SIG-M5 treated with dmso at 0.1 percent for 504 hours (cell line): ENCODE data around the gene ACTC1.

Experiments used
- DNase-seq: peaks from one replicate; lab custom pipeline; 2025; ENCODE audit not compliant: unreplicated experiment; lab: John Stamatoyannopoulos, UW

The ACTC1 gene

GRCh38 chr15:34802371-34802770 lies 7.0 kb upstream of the ACTC1 start:
- DNase-seq: no peak

DNA sequence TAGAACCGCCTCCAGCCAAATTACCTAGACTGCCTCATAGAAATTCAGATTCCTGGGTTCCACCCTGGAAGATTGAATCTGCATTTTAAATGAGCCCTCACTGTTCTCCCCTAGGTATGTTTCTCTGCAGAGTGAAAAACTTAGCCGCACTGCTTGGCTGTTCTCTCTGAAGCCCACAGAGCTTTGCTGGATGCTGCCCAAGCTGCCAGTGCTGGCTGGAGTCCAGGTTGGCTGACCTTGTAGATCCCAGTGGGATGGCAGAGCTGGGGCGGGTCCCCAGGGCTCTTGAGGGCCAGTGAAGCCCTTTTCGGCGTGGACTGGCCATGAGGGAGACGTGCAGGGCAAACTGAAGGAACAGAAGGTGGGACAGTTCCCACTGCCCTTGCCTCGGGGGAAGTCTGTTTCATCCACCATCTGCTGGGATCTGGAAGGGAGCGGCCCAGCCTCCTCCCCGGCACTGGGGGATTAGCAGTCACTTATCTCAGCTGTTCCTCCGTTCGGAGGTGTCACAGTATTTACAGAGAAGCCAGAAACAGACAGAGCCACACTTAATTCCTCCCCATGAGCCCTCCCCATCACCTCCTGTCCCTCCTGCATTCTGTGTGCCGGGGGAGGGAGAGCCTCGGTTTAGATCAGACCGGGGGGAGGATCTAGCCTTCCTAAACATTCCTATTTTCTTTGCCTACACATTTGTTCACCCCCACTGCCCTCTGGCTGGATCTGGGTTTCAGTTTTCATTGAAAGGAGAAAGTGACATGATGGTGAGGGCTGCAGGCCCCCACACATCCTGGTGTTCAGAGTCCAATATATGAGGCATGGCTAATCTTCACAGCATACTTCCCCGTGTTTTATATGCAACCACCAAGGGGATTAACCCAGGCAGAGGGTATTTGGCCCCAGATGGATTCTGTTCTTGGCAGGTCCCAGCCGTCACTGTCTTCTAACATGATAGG lies 4.1 kb upstream of the ACTC1 start:
- no peak for DNase-seq

- DNase-seq: no peak
Observed at GRCh38 chr15:34796847-34797435, 1.6 kb upstream of the ACTC1 start.

- DNase-seq: no peak
Observed at GRCh38 chr15:34794590-34795206, 651 bp downstream of the ACTC1 start.

GRCh38 chr15:34793901-34794300 lies 1.4 kb downstream of the ACTC1 start:
- DNase-seq: no peak

DNA sequence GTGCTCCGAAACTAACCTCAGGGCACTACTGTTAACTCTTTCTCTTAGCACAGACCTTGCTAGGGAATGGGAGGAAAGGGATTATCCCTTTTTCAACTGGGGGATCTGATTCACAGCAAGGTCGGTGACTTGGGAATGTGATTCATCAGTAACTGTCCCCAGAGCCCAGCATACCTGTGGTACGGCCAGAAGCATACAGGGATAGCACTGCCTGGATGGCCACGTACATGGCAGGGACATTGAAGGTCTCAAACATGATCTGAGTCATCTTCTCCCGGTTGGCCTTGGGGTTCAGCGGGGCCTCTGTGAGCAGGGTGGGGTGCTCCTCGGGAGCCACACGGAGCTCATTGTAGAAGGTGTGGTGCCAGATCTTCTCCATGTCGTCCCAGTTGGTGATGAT lies 2.3 kb downstream of the ACTC1 start:
- DNase-seq: no peak

GRCh38 chr15:34791701-34792100 lies 3.6 kb downstream of the ACTC1 start:
- DNase-seq: no peak

DNA sequence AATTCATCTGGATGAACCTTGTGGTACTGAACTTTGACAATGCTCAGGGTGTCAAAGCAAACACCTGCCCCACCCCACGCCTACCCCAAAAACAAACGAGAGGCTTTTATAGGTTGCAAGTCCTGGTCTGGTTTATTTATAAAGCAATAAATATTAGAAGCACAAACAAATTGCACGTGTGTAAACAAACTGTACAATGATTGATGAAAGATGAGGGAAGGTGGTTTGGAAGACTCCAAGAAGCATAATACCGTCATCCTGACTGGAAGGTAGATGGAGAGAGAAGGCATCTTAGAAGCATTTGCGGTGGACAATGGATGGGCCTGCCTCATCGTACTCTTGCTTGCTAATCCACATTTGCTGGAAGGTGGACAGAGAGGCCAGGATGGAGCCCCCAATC lies 5.2 kb downstream of the ACTC1 start:
- DNase-seq: no peak

DNA sequence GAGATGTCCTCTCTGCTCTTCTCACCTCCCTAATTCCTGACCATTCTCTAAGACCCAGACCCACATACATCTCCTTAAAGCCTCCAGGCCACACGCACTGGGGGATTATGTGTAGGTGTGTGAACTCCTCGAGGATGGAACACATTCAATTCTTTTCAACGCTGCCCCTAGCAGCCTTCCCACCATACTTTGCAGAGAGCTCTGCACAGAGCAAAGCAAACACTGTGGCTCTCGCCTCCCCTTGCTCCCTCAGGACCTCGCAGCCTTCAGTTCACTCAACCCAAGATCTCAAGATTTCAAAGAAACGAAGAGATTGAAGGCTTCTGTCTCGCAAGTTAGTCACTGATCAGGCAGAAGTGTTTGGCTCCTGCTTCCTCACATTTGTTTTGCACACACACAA lies 6.0 kb downstream of the ACTC1 start:
- no peak for DNase-seq

DNA sequence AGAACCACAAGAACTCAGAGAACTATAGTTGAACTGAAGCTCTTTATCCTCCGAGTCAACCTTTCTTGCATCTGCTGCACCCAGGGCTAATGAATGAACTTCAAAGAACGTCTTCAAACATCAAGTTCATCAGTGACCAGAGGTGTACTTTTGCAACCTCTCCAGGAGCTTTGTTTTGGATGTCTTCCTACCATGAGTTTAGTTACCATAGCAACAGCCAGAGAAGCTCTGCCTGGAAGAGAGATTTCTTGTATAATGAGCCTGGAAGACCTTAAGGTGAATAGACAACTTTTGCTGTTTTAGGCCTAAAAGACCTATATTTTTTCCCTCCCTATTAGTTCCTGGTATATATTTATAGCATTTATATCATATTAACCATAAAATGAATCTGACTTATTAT lies 9.1 kb downstream of the ACTC1 start:
- no peak for DNase-seq

GRCh38 chr15:34783991-34784390 lies 11.4 kb downstream of the ACTC1 start:
- no peak for DNase-seq

- no peak for DNase-seq
Observed at GRCh38 chr15:34783431-34783830, 11.9 kb downstream of the ACTC1 start.

- no peak for DNase-seq
Observed at GRCh38 chr15:34782901-34783300, 12.4 kb downstream of the ACTC1 start.

DNA sequence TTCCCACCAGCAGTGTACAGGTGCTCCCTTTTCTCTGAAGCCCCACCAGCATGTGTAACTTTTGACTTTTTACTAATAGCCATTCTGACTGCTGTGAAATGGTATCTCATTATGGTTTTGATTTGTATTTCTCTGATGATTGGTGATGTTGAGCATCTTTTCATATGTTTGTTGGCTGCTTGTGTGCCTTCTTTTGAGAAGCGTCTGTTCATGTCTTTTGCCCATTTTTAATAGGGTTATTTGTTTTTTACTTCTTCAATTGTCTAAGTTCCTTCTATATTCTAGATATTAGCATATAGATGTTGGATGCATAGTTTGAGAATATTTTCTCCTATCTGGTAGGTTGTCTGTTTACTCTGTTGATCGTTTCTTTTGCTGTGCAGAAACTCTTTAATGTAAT lies 14.6 kb downstream of the ACTC1 start:
- DNase-seq: no peak

DNA sequence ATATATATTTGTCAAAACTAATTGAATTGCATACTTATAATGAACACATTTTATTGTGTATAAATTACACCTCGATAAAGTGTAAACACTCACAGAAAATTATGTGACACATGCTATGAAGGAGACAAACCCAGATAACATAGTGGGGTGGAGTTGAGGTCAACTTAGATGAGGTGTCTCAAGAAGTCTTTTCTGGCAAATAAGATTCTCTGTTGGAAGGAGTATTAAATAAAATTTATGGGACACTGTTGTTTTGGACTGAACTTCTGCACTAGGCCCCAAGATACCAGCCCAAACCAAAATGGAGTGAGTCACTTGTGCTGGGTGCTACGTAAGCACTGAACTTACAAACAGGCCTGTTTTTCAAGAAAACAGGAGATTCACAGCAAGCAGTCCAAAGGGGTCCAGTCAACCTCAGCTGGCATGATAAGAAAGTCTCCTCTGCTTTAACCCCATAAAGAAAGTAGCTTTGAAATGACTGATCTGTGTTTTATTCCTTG lies 18.7 kb downstream of the ACTC1 start:
- DNase-seq: no peak

GRCh38 chr15:34773917-34774316 lies 21.4 kb downstream of the ACTC1 start:
- DNase-seq: no peak

GRCh38 chr15:34773013-34773412 lies 22.3 kb downstream of the ACTC1 start:
- no peak for DNase-seq

GRCh38 chr15:34772312-34772711 lies 23.0 kb downstream of the ACTC1 start:
- no peak for DNase-seq

DNA sequence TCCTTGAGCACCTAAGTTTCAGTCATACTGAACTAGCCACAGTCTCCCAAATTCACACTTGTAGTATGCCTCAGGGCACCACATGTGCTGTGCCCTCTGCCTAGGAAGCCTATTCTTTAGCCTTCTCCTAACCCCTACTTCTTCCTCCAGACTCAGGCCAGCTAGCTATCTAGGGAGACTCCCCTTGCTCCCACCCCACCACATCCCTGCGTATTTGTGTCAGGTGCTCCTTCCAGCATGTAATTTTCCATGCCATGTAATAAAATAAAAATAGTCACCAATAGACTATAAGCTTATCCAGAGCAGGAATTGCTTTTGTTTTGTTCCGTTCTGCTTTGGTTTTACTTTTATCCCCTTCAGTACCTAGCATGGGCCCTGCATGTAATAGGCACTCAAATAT lies 25.6 kb downstream of the ACTC1 start:
- no peak for DNase-seq

GRCh38 chr15:34768530-34768929 lies 26.8 kb downstream of the ACTC1 start:
- no peak for DNase-seq

- DNase-seq: no peak
Observed at GRCh38 chr15:34765741-34766140, 29.6 kb downstream of the ACTC1 start.

GRCh38 chr15:34760909-34761308 lies 34.4 kb downstream of the ACTC1 start:
- DNase-seq: no peak
